ENCODE results near the gene RAB13. TPM values are rescaled to one million over a fixed set of nuclear protein-coding genes. Genes with fewer than 3 reads are reported as not detected.
A peak's percentile ranks its signal among the peaks of the same experiment; 100 is the strongest.
"Not testable (repeated sequence)": the region's sequence is repeated elsewhere in the genome, so short reads cannot be mapped to it uniquely, and the experiment has no call there.

RAB13 gene
- total RNA-seq (100 to 1,000 TPM in 4 of 9 donors, 10 to 100 TPM in 5; 22.9 to 165 (median 86.7) TPM), polyA plus RNA-seq (100 to 1,000 TPM; 152 to 328 (median 275) TPM)
- long read RNA-seq, donor 1, transcript RAB13-201 (8 exons, 1,176 nt), result major isoform, 30 of 103 reads
- long read RNA-seq, donor 1, partial matches to known transcripts, result 72 of 103 reads
- long read RNA-seq, donor 1, other reads (novel, unspliced or antisense), result 0 of 103 reads
- long read RNA-seq, donor 2, transcript RAB13-201 (8 exons, 1,176 nt), result major isoform, 51 of 51 reads
- long read RNA-seq, donor 2, partial matches to known transcripts, result 0 of 51 reads
- long read RNA-seq, donor 2, other reads (novel, unspliced or antisense), result 0 of 51 reads
- long read RNA-seq, donor 3, transcript RAB13-201 (8 exons, 1,176 nt), result major isoform, 25 of 58 reads
- long read RNA-seq, donor 3, partial matches to known transcripts, result 33 of 58 reads
- long read RNA-seq, donor 3, other reads (novel, unspliced or antisense), result 0 of 58 reads
- long read RNA-seq, donor 4, transcript RAB13-201 (8 exons, 1,176 nt), result major isoform, 125 of 132 reads
- long read RNA-seq, donor 4, partial matches to known transcripts, result 3 of 132 reads
- long read RNA-seq, donor 4, other reads (novel, unspliced or antisense), result 3 of 132 reads
- long read RNA-seq, donor 5, transcript RAB13-201 (8 exons, 1,176 nt), result major isoform, 130 of 136 reads
- long read RNA-seq, donor 5, partial matches to known transcripts, result 3 of 136 reads
- long read RNA-seq, donor 5, other reads (novel, unspliced or antisense), result 3 of 136 reads
- long read RNA-seq, donor 6, transcript RAB13-201 (8 exons, 1,176 nt), result major isoform, 74 of 78 reads
- long read RNA-seq, donor 6, partial matches to known transcripts, result 3 of 78 reads
- long read RNA-seq, donor 6, other reads (novel, unspliced or antisense), result 1 of 78 reads
- long read RNA-seq, donor 7, transcript RAB13-201 (8 exons, 1,176 nt), result major isoform, 34 of 78 reads
- long read RNA-seq, donor 7, partial matches to known transcripts, result 43 of 78 reads
- long read RNA-seq, donor 7, other reads (novel, unspliced or antisense), result 0 of 78 reads
- long read RNA-seq, donor 8, transcript RAB13-201 (8 exons, 1,176 nt), result major isoform, 61 of 205 reads
- long read RNA-seq, donor 8, partial matches to known transcripts, result 142 of 205 reads
- long read RNA-seq, donor 8, other reads (novel, unspliced or antisense), result 0 of 205 reads
- long read RNA-seq, donor 9, transcript RAB13-201 (8 exons, 1,176 nt), result major isoform, 29 of 71 reads
- long read RNA-seq, donor 9, partial matches to known transcripts, result 42 of 71 reads
- long read RNA-seq, donor 9, other reads (novel, unspliced or antisense), result 0 of 71 reads
- long read RNA-seq, donor 10, transcript RAB13-201 (8 exons, 1,176 nt), result major isoform, 25 of 127 reads
- long read RNA-seq, donor 10, partial matches to known transcripts, result 102 of 127 reads
- long read RNA-seq, donor 10, other reads (novel, unspliced or antisense), result 0 of 127 reads

DNA sequence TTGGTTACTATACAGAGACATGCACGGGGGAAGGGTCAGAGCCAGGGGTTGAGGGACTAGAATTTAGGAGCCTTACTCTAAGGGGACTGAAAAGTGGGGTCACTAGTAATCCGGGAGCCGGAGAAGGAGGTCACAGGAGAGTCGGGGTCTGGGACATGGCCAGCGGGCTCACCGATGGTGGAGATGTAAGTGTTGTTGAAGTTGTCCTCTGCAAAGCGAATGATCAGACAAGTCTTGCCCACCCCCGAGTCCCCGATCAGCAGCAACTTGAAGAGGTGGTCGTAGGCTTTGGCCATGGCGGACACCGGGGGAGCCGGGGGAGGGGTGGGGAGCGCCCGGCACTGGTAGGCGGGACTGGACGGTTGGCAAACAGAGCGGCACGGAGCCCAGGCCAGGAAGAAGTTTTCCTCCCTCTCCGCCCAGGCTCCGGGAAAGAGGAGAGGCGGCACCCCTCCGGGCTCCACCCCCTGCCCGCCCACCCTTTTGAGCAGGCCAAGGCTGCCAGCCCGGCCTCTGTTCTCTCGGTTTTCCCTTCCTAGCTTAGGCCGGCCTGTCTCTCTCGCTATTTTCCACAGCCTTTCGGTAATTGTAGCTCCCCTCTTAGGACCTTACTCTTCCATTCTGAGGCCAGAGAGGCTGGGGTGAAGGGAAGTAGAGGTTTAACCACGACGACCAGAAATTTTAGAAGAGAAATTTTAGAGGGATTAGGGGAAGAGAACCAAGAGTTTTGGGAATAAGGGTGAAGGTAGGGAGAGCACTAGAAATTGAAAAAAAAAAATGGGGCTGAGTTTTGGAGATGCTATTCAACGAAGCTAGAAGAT is at the start of gene RAB13:
RAB13 (minus strand) TSS at position 399 of the 821 bp plus-strand sequence; CDS start at position 296, 103 bp downstream.
- Histone ChIP-seq H3K4me3 (peak within 1 kb of the TSS in 3 of 4 donors; percentile 53 to 84 (median 70)), H3K4me1 (replicated peaks in 1 of 2) (peaks cover 15 to 29% of the 10 kb centered on the region in 2 donors), H3K27me3 (no peaks in the 10 kb centered on the region), H3K9me3 (replicated peaks in 1 of 3) (no peaks in the 10 kb centered on the region), H3K27ac (peak within 1 kb of the TSS; percentile 67 to 90 (median 88)), H3K36me3 (replicated peaks in 1 of 2) (peaks cover 0 to 11% of the 10 kb centered on the region in 2 donors)
- TF ChIP-seq CTCF (IDR thresholded peaks at IDR 0.05) (no peak), POLR2A (IDR thresholded peaks at IDR 0.05) (peak in 1 of 2 donors; percentile 60)
- DNase-seq, result peak; percentile 87 to 92 (median 89)
- WGBS, 4 donors, result 0 to 6% (median 1%) methylated on average over 13 to 31 of the region's 32 CpGs
- intact Hi-C loops (cut with DNase I), result loop anchor here (5.0 to 10.0 kb wide), 2 partner anchors 189 to 301 kb away; no protein-coding TSS in a partner anchor

- H3K36me3 ChIP-seq (replicated peaks in 1 of 2); H3K4me3 ChIP-seq; H3K27me3 ChIP-seq; intact Hi-C loops (cut with DNase I); DNase-seq; H3K9me3 ChIP-seq (replicated peaks in 1 of 3); H3K4me1 ChIP-seq (replicated peaks in 1 of 2); H3K27ac ChIP-seq: not testable (repeated sequence)
- whole genome bisulfite sequencing, 4 donors, result 93 to 100% (median 95%) methylated on average over 1 of the region's 1 CpG
Observed at GRCh38 chr1:154033697-154034096, 47.6 kb upstream of the RAB13 start.

DNA sequence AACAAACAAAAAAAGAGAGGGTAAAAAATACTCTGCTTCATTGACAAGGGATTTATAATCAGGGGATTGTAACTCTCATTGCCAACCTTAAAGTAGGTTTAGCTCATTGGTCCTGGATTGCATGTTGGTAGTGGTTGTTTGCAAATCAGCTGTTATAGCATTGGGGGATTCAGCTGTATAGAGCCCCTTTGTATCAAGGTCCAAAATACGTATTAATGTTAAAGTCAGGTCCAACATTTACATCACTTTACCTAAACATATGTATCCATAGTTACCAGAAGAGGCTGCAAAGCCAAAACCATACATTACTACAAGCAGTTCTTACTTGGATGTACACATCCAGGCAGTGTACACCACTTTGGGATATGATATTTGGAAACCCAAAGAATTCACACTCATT is 33.8 kb upstream of the RAB13 start:
- no peak for DNase-seq
- no peaks in the 10 kb centered on the region for H3K4me1 ChIP-seq (replicated peaks in 1 of 2)
- H3K27me3 ChIP-seq, result no peaks in the 10 kb centered on the region
- intact Hi-C loops (cut with DNase I), result loop anchor here in 1 of 2 donors (10.0 kb wide), 1 partner anchor 125 kb away; no protein-coding TSS in a partner anchor
- no peak overlapping the region for H3K4me3 ChIP-seq
- whole genome bisulfite sequencing, 4 donors, result 83 to 94% (median 89%) methylated on average over 1 of the region's 1 CpG
- no peaks in the 10 kb centered on the region for H3K36me3 ChIP-seq (replicated peaks in 1 of 2)
- H3K27ac ChIP-seq, result no peak overlapping the region
- H3K9me3 ChIP-seq (replicated peaks in 1 of 3), result no peaks in the 10 kb centered on the region
- TF ChIP-seq POLR2A (IDR thresholded peaks at IDR 0.05), result no peak

DNA sequence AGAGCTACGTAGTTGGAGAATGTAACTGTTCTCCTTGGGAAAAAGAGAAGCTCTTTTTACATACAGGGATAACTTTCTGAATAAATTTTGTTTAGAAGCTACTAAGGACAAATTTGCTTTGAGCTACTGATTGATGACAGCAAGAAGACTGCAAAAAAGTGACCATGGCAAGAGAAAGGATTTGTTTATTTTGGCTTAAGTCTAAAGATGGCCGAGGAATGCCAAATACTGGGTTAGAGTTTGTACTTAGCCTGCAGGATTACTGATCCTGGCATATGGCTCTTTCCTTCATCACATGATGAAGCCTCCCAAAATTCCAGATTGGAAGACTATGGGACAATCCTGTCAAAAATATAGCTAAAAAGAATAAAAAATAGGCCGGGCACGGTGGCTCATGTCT is 33.1 kb upstream of the RAB13 start:
- 44 to 62% (median 56%) methylated on average over 4 of the region's 4 CpGs for WGBS, 4 donors
- Histone ChIP-seq H3K4me3 (no peak overlapping the region), H3K9me3 (replicated peaks in 1 of 3) (no peaks in the 10 kb centered on the region), H3K27ac (no peak overlapping the region), H3K36me3 (replicated peaks in 1 of 2) (no peaks in the 10 kb centered on the region), H3K4me1 (replicated peaks in 1 of 2) (no peaks in the 10 kb centered on the region), H3K27me3 (no peaks in the 10 kb centered on the region)
- DNase-seq, result no peak
- intact Hi-C loops (cut with DNase I), result loop anchor here in 1 of 2 donors (10.0 kb wide), 1 partner anchor 126 kb away; no protein-coding TSS in a partner anchor
- no peak for TF ChIP-seq CTCF (IDR thresholded peaks at IDR 0.05)
- TF ChIP-seq POLR2A (IDR thresholded peaks at IDR 0.05), result no peak
